GM13976 (cell line): ENCODE data around the gene EIF3L.

Experiments used
- DNase-seq: peaks from one replicate; pipeline ENCODE4 v3.0.0; 2012; ENCODE audit warnings: low spot score
- in situ Hi-C: fragments of 300-500 bp; cut with MboI; formaldehyde crosslinking; loops from one replicate; pipeline ENCODE4 v1.12.0; 2022; ENCODE audit warnings: low sequenced_read_pairs, mixed read lengths, inconsistent platforms; ENCODE audit not compliant: unreplicated experiment
- TF ChIP-seq, protein P1 (sequence below): IDR thresholded peaks from 2 replicates; pipeline ENCODE4 v1.5.1; 2012; ENCODE audit warnings: borderline replicate concordance, mild to moderate bottlenecking; ENCODE audit not compliant: insufficient read depth; ENCODE audit errors: extremely low read depth, missing control alignments, control extremely low read depth

The EIF3L gene

DNA sequence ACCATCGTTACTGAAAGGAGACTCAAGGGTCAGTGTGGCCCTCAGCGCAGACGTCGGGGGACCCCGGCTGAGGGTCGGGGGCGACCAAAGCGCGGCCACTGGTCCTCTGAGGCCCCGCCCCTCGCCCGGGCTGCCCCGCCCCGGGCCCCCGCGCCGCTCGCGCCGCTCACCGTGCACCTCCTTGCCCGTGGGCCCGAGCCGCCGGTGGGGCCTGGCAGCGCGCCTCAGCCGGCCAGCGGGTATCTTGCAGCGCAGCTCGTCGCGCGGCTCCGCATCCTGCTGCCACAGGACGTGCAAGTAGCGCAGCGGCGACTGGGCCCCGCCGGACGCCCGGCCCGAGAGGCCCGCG is 5.5 kb upstream of the EIF3L start:
- in situ Hi-C loops: no loop called here
- peak; percentile 69 for DNase-seq
- TF ChIP-seq, protein P1, sequence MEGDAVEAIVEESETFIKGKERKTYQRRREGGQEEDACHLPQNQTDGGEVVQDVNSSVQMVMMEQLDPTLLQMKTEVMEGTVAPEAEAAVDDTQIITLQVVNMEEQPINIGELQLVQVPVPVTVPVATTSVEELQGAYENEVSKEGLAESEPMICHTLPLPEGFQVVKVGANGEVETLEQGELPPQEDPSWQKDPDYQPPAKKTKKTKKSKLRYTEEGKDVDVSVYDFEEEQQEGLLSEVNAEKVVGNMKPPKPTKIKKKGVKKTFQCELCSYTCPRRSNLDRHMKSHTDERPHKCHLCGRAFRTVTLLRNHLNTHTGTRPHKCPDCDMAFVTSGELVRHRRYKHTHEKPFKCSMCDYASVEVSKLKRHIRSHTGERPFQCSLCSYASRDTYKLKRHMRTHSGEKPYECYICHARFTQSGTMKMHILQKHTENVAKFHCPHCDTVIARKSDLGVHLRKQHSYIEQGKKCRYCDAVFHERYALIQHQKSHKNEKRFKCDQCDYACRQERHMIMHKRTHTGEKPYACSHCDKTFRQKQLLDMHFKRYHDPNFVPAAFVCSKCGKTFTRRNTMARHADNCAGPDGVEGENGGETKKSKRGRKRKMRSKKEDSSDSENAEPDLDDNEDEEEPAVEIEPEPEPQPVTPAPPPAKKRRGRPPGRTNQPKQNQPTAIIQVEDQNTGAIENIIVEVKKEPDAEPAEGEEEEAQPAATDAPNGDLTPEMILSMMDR: no peak

DNA sequence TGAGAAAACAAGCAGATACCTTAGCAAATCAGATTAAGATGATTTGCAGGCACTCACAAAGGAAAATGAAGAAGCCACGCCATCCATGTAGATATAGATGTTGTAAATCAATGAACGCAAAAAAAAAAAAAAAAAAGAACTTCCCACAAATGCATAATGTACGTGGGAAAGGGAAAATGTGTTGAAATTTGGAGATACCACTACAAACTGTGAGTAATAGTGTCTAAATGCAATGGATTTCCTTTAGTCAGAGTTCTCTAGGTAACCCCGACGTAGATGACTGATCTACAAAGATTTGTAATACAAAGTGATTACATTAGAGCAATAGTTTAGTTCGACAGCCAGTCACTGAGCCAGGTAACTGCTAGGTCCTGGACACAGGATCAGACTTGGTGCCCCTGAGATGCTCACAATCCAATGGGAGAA is 4.3 kb upstream of the EIF3L start:
- DNase-seq: no peak
- in situ Hi-C loops: no loop called here

DNA sequence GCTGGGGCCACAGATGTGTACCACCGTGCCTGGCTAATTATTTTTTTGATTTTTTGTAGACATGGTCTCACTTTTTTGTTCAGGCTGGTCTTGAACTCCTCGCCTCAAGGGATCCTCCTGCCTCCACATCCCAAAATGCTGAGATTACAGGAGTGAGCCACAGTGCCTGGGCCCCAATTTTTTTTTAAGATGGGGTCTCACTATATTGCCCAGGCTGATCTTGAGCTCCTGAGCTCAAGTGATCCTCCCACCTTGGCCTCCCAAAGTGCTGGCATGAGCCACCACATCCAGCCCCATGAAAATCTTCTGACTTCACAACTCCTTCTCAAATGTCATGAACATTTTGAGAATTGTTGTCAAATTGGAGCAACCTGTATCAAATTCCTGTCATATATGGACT is 2.8 kb upstream of the EIF3L start:
- DNase-seq: no peak
- TF ChIP-seq, protein P1: no peak
- in situ Hi-C loops: no loop called here

More for the DNA sequence above, 4.3 kb upstream of the EIF3L start:
- TF ChIP-seq, protein P1: no peak

DNA sequence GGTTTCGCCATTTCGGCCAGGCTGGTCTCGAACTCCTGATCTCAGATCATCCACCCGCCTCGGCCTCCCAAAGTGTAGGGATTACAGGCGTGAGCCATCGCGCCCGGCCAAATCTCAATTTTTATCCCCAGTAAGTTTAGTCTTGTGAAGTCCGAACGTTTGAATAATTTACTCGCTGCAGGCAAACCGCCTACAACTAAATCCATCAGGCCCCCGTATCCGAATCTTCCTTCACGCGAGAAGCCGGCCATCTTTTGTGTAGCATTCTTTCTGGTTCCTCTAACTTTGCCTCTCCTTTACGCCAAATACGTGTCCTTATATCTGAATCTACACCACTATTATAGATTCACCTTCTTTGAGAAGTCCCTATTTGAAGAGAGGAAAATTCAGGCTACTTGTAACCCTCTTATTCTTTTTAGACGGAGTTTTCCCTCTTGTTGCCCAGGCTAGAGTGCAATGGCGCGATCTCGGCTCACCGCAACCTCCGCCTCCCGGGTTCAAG is 581 bp upstream of the EIF3L start:
- DNase-seq: peak; percentile 53
- in situ Hi-C loops: no loop called here
- TF ChIP-seq, protein P1: no peak

DNA sequence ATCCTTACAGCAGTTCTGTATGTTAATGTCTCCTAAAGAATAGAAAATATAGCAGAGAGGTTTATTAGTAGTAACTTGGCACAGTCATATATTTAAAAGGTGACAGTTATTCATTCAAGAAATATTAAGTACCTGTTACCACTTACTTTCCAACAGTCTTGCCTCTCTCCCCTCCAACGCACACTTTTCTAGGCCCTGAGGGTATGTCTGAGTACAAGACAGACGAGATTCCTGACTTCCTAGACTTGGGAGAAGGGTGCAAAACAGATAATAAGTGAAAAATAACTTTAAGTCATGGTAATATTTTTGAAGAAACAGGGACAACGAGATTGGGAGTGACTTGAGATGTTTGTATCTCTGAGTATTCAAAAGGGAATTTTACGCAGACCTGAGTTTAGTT is 1.6 kb downstream of the EIF3L start:
- no peak for DNase-seq
- in situ Hi-C loops: no loop called here
- TF ChIP-seq, protein P1: no peak

DNA sequence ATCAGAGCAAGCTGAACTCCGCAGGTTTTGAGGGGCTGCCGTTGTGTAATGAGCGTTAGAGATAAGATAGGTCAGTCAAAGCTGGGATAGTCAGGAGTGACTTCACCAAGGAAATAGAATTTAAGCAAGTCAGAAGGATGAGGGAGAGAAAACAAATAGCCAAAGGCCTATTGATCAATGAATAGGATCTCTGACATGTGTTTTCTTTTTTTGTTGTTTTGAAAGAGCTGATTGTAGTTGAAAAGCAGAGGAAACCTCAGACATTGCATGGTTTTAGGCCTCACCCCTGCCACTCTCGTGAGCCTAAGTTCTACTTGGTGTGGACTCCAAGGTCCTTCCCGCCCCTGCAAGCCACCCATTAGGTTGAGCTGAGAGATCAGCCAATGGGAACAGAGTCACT is 3.2 kb downstream of the EIF3L start:
- TF ChIP-seq, protein P1: no peak
- in situ Hi-C loops: no loop called here
- DNase-seq: no peak

DNA sequence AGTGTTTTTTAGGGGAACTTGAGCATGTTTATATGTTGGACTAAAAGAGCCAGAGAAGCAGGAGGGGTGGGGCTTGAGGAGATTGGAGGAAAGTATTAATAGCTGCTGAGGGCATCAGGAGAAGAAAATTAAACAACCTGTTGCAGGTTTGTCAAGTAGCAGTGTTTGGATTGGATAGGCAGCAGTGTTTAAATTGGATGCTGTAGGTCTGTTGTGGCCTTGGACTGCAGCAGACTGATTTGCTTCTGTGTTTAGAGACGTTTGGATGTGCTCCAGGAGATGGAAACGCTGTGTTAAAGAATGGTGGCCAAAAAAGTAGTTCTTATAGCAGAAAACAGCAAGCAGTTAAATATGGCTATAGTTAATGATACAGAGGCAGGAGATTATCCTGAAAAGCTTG is 5.7 kb downstream of the EIF3L start:
- no peak for DNase-seq
- TF ChIP-seq, protein P1: no peak
- in situ Hi-C loops: no loop called here
